GM18907 (cell line): ENCODE results near the gene RAET1E.
"Not testable (repeated sequence)": the region's sequence is repeated elsewhere in the genome, so short reads cannot be mapped to it uniquely, and the experiment has no call there.

Experiments used
- ATAC-seq: cut with Tn5 transposase; IDR thresholded peaks from one replicate; pipeline ENCODE4 v1.9.1; 2021; ENCODE audit warnings: mild to moderate bottlenecking, moderate library complexity; ENCODE audit not compliant: unreplicated experiment

Gene RAET1E

DNA sequence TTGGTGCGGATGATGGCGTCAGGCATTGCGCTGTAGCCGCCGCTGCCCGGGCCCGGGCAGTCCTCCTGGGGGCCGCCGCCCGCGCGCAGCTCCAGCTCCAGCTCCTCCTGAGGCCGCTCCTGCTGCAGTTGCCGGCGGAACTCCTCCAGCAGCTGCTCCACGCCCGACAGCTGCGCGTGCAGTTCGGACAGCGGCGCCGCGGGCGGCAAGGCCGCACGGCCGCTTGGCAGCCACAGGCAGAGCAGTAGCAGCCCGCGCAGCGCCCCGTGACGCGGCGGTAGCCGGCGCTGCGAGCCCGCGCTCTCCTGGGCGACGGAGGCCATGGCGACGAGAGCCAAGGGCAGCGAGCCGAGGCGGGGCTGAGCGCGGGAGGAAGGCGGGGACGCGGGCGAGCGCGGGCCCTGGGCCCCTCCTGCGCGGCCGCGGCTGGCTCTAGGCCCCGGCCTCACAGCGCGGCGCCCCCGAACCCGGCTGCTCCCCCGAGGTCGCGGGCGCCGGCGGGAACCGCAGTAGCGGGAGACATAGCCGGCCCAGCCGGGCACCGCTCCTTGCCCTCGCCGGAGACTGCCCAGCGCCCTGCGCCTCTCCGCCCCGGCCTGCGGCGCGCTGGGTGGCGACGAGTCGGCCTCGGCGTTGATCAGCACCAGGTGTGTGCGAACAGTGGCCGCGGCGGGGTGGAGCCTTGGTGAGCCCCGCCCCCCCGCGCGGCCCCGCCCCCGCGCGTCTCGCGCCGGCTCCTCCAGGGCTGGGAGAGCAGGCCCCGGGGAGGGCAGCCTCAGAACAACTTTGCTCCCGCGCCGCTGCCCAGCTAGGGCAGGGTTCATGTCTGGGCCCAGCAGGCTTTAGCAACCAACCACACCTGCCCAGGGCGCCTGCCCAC lies 34.0 kb downstream of the RAET1E start, which contains the start of gene LRP11:
Gene LRP11 (minus strand): TSS at position 662 of the 880 bp plus-strand sequence. CDS start 339 bp downstream, at position 323.
- ATAC-seq, result peak; percentile 88

- peak; percentile 33 for ATAC-seq
Measured at GRCh38 chr6:149862922-149863697, 34.8 kb downstream of the RAET1E start.

DNA sequence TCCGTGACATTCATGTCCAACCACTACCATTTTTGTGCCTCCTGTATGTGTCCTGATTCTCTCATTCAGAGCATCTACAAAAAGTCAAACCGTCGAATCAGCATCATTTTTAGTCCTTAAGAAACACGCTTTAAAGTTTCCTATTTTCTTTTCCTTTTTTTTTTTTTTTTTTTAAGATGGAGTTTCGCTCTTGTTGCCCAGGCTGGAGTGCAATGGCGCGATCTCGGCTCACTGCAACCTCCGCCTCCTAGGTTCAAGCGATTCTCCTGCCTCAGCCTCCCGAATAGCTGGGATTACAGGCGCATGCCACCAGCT lies 35.5 kb downstream of the RAET1E start:
- not testable (repeated sequence) for ATAC-seq

DNA sequence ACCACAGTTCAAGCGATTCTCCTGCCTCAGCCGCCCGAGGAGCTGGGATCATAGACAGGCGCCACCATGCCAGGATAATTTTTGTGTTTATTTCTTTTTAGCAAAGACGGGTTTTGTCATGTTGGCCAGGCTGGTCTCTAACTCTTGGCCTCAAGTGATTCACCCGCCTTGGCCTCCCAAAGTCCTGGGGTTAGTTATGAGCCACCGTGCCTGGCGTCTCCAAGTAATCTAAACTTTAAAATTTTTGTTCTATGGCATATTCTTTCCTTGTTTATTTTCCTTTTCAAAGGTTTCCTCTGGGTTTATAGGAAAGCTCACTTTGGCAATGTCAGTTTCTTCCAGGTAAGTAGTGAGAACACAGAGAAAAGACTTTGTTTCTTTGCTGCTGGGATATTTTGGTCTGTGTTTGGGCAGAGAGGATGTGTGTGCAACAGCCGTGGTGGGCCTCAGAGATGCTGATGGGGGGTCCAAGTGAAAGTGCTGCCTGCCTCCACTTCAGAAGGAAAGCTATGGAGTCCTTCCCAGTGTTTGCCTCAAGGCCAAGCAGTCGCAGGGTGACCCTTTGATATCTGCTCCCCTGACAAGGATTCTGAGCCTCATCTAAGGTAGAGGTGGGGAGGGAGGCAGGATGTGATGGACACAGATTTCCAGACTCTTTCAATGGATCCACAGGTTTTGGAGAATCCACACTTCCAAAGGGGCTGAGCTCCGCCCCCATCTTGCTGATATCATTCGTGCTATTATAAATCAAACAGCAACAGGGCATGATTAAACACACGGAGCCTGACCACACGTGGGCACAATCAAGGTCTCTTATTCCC lies 36.1 kb downstream of the RAET1E start:
- ATAC-seq, result no peak

- ATAC-seq, result no peak
Measured at GRCh38 chr6:149860834-149861602, 36.9 kb downstream of the RAET1E start.

- no peak for ATAC-seq
Measured at GRCh38 chr6:149860513-149860833, 37.4 kb downstream of the RAET1E start.

GRCh38 chr6:149859938-149860337 lies 38.0 kb downstream of the RAET1E start:
- ATAC-seq, result no peak

DNA sequence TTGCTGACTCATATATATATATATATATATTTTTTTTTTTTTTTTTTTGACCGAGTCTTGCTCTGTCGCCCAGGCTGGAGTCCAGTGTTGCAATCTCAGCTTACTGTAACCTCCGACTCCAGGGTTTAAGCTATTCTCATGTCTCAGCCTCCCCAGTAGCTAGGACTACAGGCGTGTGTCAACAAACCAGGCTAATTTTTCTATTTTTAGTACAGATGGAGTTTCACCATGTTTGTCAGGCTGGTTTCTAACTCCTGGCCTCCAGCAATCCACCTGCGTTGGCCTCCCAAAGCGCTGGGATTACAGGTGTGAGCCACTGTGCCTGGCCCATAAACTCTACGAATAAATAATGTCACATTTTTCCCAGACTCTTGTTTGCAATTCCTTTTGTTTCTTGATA lies 38.5 kb downstream of the RAET1E start:
- ATAC-seq, result no peak

DNA sequence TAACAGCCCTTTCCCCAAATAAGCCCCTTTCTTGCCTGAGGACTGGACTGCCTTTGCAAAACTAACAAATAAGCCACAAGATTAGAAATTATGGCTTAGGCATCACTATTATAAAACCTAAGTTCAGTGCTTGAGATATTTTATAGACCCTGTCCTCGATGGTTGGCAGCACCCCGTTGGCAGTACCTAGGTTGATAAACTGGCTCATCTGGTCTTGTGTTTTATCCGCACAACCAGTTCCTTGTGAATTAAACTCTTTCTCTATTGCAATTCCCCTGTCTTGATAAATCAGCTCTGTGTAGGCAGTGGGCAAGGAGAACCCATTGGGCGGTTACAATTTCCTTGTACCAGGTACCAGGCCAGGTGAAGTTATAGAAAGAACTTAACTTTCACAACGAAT lies 40.4 kb downstream of the RAET1E start:
- no peak for ATAC-seq

- ATAC-seq, result no peak
Measured at GRCh38 chr6:149856256-149856994, 41.5 kb downstream of the RAET1E start.

DNA sequence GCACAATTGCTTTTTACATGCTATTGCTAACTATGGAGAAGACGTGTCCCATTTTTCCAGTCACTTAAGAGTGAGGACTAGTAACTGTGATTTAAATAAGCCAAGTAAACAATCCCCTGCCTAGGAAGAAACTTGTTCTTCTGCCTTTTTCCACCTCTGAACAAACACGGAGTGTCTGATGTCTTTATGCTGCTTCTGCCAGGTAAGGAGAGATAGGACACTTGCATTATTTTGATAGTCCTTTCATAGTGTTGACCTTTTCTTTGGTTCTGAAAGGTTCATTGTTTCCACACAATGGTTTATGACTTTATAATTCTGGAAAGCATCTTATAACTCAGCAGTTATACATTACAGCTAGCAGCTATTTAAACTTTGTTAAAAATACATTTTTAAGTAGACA lies 42.2 kb downstream of the RAET1E start:
- no peak for ATAC-seq

DNA sequence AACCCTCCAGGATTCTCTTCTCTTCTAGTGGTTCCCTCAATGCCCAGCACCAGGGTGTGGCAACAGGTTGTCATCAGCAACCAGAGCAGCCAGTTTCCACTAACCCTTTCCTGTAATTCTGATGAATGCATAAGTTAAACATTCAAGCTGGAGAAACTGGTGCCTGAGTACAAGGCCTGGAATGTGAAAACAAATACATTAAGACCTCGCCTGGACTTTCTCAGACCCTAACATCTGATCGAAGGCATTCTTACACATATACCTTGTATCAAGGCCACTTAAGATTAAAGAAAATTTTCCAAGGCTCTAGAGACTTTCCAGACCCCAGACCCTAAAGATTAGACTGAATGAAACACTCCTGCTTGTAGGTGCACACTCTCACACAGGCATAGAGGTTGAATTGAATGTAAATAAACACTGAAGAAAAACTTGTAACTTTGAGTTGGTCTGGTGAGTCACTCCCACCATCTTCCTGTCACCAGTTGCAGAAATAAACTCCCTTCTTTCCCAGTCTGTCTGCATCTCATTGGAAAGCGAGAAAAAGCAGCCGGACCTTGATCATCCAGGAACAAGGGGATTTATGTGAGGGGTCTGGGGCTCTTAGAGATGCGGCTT lies 42.8 kb downstream of the RAET1E start:
- no peak for ATAC-seq

- no peak for ATAC-seq
Measured at GRCh38 chr6:149854532-149854931, 43.4 kb downstream of the RAET1E start.

DNA sequence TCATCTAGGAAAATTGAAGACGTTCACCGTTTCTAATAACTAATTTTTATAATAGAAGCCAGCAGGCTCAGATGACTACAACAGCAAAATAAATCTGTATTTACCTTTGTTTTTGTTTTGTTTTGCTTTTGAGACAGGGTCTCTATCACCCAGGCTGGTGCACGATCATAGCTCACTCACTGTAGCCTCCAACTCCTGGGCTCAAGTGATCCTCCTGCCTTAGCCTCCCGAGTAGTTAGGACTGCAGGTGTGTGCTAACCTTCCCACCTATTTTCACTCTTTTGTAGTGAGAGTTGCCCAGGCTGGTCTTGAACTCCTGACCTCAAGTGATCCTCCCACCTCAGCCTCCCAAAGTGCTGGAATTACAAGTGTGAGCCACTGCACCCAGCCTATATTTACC lies 43.9 kb downstream of the RAET1E start:
- ATAC-seq, result not testable (repeated sequence)

- no peak for ATAC-seq
Measured at GRCh38 chr6:149852881-149853280, 45.0 kb downstream of the RAET1E start.

DNA sequence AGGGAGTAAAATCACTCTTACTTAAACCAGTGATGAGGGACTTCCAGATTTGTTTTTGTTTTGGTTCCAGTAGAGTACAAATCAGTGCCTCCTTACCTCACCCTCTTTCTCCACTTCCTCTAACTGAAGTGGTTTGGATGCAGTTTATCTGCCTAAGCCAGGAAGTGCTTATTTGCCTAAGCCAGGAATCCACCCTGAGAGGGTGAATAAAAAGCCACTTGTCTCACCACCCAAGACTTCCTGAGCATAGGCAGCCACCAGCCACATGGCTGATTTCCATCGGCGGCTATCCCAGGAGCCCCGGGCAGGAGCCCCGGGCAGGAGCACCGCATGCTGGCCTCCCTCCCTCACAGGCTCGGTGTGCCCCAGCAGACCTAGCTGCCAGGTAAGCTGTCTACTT lies 45.7 kb downstream of the RAET1E start:
- ATAC-seq, result peak; percentile 65

DNA sequence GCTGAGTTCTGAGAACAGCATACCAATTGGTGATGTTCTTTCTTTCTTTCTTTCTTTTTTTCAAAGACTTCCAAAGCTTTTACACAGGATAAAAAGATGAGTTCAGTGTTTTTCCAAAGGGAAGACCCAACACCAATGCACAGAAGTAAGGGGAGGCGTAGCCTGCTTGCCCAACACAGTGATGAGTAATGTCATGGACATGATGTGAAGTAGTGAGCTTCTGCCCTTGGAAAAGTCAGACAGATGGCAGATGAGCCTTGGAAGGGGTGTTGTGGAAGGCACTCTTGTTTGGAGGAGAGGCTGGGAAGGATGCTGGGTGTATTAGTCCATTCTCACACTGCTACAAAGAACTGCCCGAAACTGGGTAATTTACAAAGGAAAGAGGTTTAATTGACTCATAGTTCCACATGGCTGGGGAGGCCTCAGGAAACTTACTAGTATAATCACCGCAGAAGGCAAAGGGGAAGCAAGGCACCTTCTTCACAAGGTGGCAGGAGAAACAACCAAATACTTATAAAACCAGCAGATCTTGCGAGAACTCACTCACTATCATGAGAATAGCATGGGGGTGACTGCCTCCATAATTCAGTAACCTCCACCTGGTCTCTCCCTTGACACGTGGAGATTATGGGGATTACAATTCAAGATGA lies 46.3 kb downstream of the RAET1E start:
- peak; percentile 5 for ATAC-seq

DNA sequence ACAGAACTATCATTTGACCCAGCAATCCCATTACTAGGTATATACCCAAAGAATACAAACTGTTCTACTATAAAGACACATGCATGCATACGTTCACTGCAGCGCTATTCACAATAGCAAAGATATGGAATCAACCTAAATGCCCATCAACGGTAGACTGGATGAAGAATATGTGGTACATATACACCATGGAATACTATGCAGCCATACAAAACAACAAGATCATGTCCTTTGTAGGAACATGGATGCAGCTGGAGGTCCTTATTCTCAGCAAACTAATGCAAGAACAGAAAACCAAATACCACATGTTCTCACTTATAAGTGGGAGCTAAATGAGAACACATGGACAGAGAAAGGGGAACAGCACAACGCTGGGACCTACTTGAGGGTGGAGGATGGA lies 49.6 kb downstream of the RAET1E start:
- ATAC-seq, result not testable (repeated sequence)
